Measurements from ENCODE around the gene ADORA2B. TPM values are rescaled to one million over a fixed set of nuclear protein-coding genes. Genes with fewer than 3 reads are reported as not detected.

ADORA2B gene
- total and polyA plus RNA-seq, 12 donors: 0.18 to 2.0 (median 0.64) TPM

DNA sequence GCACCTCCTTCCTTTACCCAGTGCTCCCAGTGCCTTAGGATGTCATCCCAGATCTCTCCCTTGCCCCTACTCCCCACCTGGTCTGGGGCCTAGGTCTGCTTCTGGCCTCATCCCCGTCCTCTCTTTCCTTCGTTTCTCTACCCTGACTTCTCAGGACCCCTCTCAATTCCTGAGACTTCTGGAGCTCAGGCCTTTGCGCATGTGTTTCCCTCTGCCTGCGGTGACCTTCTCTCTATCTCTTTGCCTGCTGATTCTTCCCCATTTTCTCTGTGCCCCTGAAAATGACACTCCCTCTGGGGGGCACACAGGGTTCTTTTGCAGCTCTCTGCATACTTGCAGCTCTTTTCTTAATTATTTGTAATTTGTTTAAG is 13.5 kb downstream of the ADORA2B start:
- intact Hi-C loops (cut with DNase I): no loop called here
- DNase-seq (no peak), ATAC-seq (no peak)
- 84 to 87% methylated on average over 4 of the region's 4 CpGs for WGBS, 2 donors
- peaks cover 0 to 37% (median 0%) of the 10 kb centered on the region in 9 donors for H3K4me1 ChIP-seq
- no peaks in the 10 kb centered on the region for H3K27me3 ChIP-seq
- no peaks in the 10 kb centered on the region for H3K36me3 ChIP-seq
- H3K4me3 ChIP-seq: no peak overlapping the region
- no peaks in the 10 kb centered on the region for H3K9me3 ChIP-seq
- H3K27ac ChIP-seq: peak overlapping the region in 1 of 10 donors; percentile 37
- TF ChIP-seq, protein P1, sequence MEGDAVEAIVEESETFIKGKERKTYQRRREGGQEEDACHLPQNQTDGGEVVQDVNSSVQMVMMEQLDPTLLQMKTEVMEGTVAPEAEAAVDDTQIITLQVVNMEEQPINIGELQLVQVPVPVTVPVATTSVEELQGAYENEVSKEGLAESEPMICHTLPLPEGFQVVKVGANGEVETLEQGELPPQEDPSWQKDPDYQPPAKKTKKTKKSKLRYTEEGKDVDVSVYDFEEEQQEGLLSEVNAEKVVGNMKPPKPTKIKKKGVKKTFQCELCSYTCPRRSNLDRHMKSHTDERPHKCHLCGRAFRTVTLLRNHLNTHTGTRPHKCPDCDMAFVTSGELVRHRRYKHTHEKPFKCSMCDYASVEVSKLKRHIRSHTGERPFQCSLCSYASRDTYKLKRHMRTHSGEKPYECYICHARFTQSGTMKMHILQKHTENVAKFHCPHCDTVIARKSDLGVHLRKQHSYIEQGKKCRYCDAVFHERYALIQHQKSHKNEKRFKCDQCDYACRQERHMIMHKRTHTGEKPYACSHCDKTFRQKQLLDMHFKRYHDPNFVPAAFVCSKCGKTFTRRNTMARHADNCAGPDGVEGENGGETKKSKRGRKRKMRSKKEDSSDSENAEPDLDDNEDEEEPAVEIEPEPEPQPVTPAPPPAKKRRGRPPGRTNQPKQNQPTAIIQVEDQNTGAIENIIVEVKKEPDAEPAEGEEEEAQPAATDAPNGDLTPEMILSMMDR (IDR thresholded peaks at IDR 0.05): no peak

- ATAC-seq: no peak
- WGBS, 2 donors: 84 to 86% methylated on average over 4 of the region's 4 CpGs
- Histone ChIP-seq H3K27ac (no peak overlapping the region), H3K4me1 (peaks cover 0 to 39% (median 15%) of the 10 kb centered on the region in 9 donors), H3K4me3 (no peak overlapping the region), H3K27me3 (no peaks in the 10 kb centered on the region), H3K36me3 (no peaks in the 10 kb centered on the region), H3K9me3 (no peaks in the 10 kb centered on the region)
- no peak for DNase-seq
- intact Hi-C loops (cut with DNase I): no loop called here
- TF ChIP-seq, protein P1 (IDR thresholded peaks at IDR 0.05): no peak
Measured at GRCh38 chr17:15963670-15964110, 18.8 kb downstream of the ADORA2B start.

- no peaks in the 10 kb centered on the region for H3K27me3 ChIP-seq
- TF ChIP-seq, protein P1 (IDR thresholded peaks at IDR 0.05): no peak
- H3K4me1 ChIP-seq: peaks cover 0 to 27% (median 12%) of the 10 kb centered on the region in 9 donors
- no peaks in the 10 kb centered on the region for H3K36me3 ChIP-seq
- DNase-seq (no peak), ATAC-seq (peak in 2 of 8 donors; percentile 9 to 18)
- WGBS, 2 donors: 75 to 78% methylated on average over 6 of the region's 6 CpGs
- intact Hi-C loops (cut with DNase I): no loop called here
- peak overlapping the region in 5 of 10 donors; percentile 16 to 71 (median 56) for H3K27ac ChIP-seq
- H3K9me3 ChIP-seq: no peaks in the 10 kb centered on the region
- H3K4me3 ChIP-seq: no peak overlapping the region
Measured at GRCh38 chr17:15965528-15965927, 20.6 kb downstream of the ADORA2B start.

- Histone ChIP-seq H3K27me3 (no peaks in the 10 kb centered on the region), H3K36me3 (no peaks in the 10 kb centered on the region), H3K9me3 (no peaks in the 10 kb centered on the region), H3K27ac (peak overlapping the region in 8 of 10 donors; percentile 16 to 71 (median 47)), H3K4me1 (peaks cover 0 to 27% (median 12%) of the 10 kb centered on the region in 9 donors), H3K4me3 (peak overlapping the region in 1 of 10 donors; percentile 18)
- intact Hi-C loops (cut with DNase I): no loop called here
- DNase-seq (no peak), ATAC-seq (peak in 6 of 8 donors; percentile 13 to 45 (median 44))
- TF ChIP-seq, protein P1 (IDR thresholded peaks at IDR 0.05): no peak
- WGBS, 2 donors: 63 to 66% methylated on average over 13 of the region's 13 CpGs
Measured at GRCh38 chr17:15966183-15966878, 21.4 kb downstream of the ADORA2B start.

Data from heart right ventricle (tissue), 16 donors.